Lower leg skin (tissue), 3 donors: ENCODE data around the gene OAF.

Experiments
- CTCF ChIP-seq, 3 donors: fragments of 450-650 bp; IDR thresholded peaks; one replicate each; pipeline ENCODE4 v1.5.1; 2016; ENCODE audit warnings: antibody characterized with exemption in 3 of 3, mild to moderate bottlenecking in 3 of 3, moderate library complexity in 2 of 3
- POLR2A ChIP-seq, 2 donors: fragments of 450-650 bp; IDR thresholded peaks; one replicate each; pipeline ENCODE4 v1.6.1; 2016 to 2017; ENCODE audit warnings: antibody characterized with exemption in 2 of 2, mild to moderate bottlenecking in 1 of 2, moderate library complexity in 1 of 2

GRCh38 chr11:120261931-120262330 lies 51.1 kb downstream of the OAF start:
- TF ChIP-seq CTCF (IDR thresholded peaks at IDR 0.05) = no peak
- no peak for TF ChIP-seq POLR2A (IDR thresholded peaks at IDR 0.05)
